H1 (cell line): Measurements from ENCODE around the gene GPANK1. TPM values are rescaled to one million over a fixed set of nuclear protein-coding genes. Genes with fewer than 3 reads are reported as not detected.

Source experiments
- CTBP2 ChIP-seq: IDR thresholded peaks from 2 replicates; pipeline ENCODE4 v1.7.0; 2011; ENCODE audit warnings: borderline replicate concordance, mild to moderate bottlenecking, moderate library complexity, mixed read lengths, low read length; ENCODE audit not compliant: insufficient read depth, insufficient read length
- EGR1 ChIP-seq: IDR thresholded peaks from 2 replicates; pipeline ENCODE4 v1.6.1; 2011; ENCODE audit warnings: low read depth, low read length, borderline replicate concordance
- FOSL1 ChIP-seq: IDR thresholded peaks from 2 replicates; pipeline ENCODE4 v1.6.1; 2011; ENCODE audit warnings: mild to moderate bottlenecking, low read depth, low read length, moderate library complexity; ENCODE audit not compliant: insufficient read depth
- MAFK ChIP-seq: IDR thresholded peaks from 2 replicates; pipeline ENCODE4 v1.6.1; 2012; ENCODE audit warnings: low read depth, mild to moderate bottlenecking, improper control_type of control experiment, low read length
- NANOG ChIP-seq: IDR thresholded peaks from 2 replicates; pipeline ENCODE4 v1.6.1; 2011; ENCODE audit warnings: low read length, low read depth, mild to moderate bottlenecking, inconsistent platforms; ENCODE audit not compliant: insufficient read depth, poor library complexity, severe bottlenecking
- polyA plus RNA-seq, 7 experiments: library from polyadenylated mRNA; depleted of rRNA in 3 of 7; stranded (reverse) in 5 of 7; unstranded in 2 of 7; fragments of >200 nt in 5 of 7; fragments of 200-250 nt in 2 of 7; gene quantifications; 1 replicate in 5 of 7; 2 replicates in 1 of 7; 4 replicates in 1 of 7; pipeline versions ENCODE4 v1.2.1 to v1.2.3, GENCODE V29; 2011 to 2013; ENCODE audit warnings: missing spikeins in 2 of 7, mixed read lengths in 2 of 7
- total RNA-seq: library from RNA; stranded (reverse); fragmentation: NEBNext Ultra II Directional; extraction: Animal tissue kit (Norgen Biotek cat#: 25700); gene quantifications from 2 replicates; pipeline ENCODE4 v1.2.1, GENCODE V29; 2021

GPANK1 gene
- total and polyA plus RNA-seq, 2 of the 8 experiments (the other 6 are each of a cell fraction or from before 2014, with no cell fraction given): 24.5 to 30.2 TPM

GRCh38 chr6:31705931-31706330, 41.1 kb upstream of the GPANK1 start (continued):
- TF ChIP-seq FOSL1 (no peak), NANOG (no peak), CTBP2 (no peak), MAFK (no peak), EGR1 (no peak)
